Adipose tissue (tissue), 3 donors: Measurements from ENCODE around the gene GH1. TPM values are rescaled to one million over a fixed set of nuclear protein-coding genes. Genes with fewer than 3 reads are reported as not detected.
"Not testable (repeated sequence)": the region's sequence is repeated elsewhere in the genome, so short reads cannot be mapped to it uniquely, and the experiment has no call there.

ENCODE experiments used
- H3K27ac ChIP-seq: one replicate; pipeline ENCODE4 v1.5.1; 2013; ENCODE audit warnings: low read depth, low read length
- WGBS, 3 donors: extraction: QIAGEN DNeasy Blood & Tissue Kit; methylation state at CpG; one replicate each; pipeline ENCODE4 v1.1.7; 2013; 5-methylcytosine and 5-hydroxymethylcytosine counted together
- polyA plus RNA-seq, 3 donors: library from polyadenylated mRNA; stranded (reverse); fragments of 200-250 nt; gene quantifications; one replicate each; pipeline ENCODE4 v1.2.3, GENCODE V29; 2013
- donor health status: healthy with polysubstance abuse.
- donor health status: Bipolar disorder and iron deficiency.
- donor health status: healthy.

GH1 gene
- polyA plus RNA-seq, 3 donors = not detected

DNA sequence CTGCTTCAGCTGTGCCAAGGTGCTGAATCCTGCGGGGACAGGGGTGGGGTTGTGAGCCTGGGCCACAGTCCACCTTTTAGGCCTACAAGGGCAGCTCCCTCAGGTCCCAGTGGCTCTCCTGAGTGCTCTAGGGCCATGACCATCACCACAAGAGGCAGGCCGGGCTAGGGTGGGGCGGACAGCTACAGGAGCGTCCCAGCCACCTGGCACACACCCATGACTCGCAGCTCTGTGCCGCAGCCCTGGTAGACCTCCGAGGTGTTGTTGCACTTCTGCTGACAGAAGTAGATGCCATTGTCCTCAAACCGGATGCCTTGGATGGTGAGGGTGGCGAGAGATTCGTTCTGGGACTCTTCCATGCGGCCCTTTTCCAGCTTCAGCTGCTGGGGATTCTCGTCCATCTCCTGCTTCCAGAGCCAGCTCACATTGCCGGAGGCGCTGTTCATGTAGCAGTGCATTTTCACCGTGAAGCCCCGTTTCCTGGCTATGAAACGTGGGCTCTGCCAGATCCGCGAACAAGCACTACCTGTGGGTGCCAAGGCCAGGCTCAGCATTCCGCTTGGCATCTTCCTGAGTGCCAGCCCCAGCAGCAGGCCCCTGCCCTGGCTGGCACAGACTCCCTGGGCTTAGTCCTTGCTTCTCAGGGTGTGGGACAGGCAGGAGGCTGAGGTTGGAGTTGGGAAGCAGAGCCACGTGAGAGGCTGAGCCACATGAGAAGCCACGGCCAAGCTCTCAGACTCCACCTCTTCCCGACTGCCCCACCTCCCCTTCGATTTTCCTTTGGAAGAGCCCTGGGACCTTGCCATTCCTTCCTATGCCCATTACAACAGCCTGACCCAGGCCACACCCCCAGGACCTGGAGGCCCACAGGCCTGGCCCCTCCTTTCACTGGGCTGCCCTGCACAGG, 11.5 kb upstream of the GH1 start:
- H3K27ac ChIP-seq = no peak overlapping the region
- 82 to 84% (median 83%) methylated on average over 24 of the region's 24 CpGs for WGBS, 3 donors

- no peak overlapping the region for H3K27ac ChIP-seq
- 89 to 93% (median 92%) methylated on average over 10 of the region's 10 CpGs for WGBS, 3 donors
Measured at GRCh38 chr17:63928966-63929695, 10.5 kb upstream of the GH1 start.

DNA sequence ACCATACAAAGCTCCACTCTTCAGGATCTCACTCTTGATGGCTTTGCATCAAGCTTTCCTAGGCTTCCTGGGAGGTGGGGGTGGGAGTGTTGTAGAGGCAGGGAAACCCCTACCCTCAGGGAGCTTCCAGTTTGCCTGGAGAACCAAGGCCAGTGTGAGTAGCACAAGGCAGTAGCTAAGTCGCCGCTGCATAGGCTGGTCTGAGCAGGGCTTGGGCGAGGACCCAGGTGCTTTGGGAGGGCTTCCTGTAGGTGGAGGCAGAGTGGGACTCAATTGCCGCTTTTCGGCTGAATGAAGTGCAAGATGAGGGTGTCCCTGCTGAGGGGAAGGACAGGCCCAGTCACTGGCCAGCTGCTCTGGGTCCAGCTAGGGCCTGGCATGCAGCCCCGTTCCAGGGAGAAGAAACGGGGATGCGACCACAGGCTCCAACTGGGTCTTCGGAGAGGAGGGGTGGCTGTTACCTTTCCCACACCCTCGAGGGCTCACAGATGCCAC, 9.6 kb upstream of the GH1 start:
- H3K27ac ChIP-seq = no peak overlapping the region
- WGBS, 3 donors = 84 to 87% (median 87%) methylated on average over 10 of the region's 10 CpGs

DNA sequence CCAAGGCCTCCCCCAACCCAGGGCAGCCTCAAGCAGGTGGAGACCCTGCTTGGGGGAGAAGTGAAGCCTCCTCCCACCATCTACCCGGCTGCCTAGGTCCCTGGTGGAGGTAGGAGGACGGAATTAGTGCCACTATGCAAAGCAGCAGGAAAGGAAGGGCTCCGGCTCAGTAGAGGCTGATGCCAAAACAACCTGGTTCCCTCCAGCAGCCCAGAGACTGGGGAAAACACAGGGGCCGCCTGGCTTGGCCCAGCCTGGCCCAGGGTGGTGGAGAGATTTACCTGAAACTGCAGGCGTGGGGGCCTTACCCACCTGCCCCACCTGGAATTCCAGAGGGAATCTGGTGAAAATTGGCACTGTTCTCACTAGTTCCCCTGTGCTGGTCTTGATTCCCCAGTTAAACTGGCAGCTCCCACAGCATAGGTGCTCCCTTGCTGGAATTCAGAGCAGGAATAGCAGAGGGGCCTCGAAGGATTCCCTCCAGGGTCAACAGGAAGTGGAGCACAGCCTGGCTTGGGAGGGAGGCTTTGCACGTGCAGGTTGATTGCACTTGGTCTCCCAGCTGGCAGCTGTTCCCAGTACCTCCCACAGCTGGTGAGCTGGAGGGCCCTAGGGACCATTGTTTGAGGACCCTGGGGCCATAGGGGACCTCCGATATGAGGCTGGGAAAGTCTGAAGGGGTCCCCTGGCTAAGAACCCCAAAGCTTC, 9.0 kb upstream of the GH1 start:
- H3K27ac ChIP-seq = no peak overlapping the region
- WGBS, 3 donors = 71 to 76% (median 72%) methylated on average over 8 of the region's 8 CpGs

DNA sequence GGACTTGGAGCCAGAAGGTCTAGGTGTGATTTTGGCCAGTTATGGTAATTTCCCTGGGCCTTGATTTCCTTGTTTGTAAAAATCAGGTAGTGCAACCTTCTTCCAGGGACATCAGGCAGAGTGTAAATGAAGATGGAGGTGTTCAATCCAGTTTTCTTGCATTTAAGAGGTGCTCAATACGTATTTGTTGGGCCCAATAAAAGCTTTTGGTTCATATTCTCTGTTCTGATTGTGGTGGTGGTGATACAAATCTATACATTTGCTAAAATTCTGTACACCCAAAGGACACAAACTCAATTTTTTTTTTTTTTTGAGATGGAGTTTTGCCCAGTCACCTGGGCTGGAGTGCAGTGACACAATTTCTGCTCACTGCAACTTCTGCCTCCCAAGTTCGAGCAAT, 7.5 kb upstream of the GH1 start:
- H3K27ac ChIP-seq = no peak overlapping the region
- 89 to 98% (median 95%) methylated on average over 2 of the region's 2 CpGs for WGBS, 3 donors

- H3K27ac ChIP-seq = no peak overlapping the region
- WGBS, 3 donors = 68 to 80% (median 73%) methylated on average over 5 of the region's 5 CpGs
Measured at GRCh38 chr17:63925615-63926014, 7.0 kb upstream of the GH1 start.

- 66 to 75% (median 74%) methylated on average over 9 of the region's 9 CpGs for WGBS, 3 donors
- H3K27ac ChIP-seq = not testable (repeated sequence)
Measured at GRCh38 chr17:63922402-63922801, 3.8 kb upstream of the GH1 start.

DNA sequence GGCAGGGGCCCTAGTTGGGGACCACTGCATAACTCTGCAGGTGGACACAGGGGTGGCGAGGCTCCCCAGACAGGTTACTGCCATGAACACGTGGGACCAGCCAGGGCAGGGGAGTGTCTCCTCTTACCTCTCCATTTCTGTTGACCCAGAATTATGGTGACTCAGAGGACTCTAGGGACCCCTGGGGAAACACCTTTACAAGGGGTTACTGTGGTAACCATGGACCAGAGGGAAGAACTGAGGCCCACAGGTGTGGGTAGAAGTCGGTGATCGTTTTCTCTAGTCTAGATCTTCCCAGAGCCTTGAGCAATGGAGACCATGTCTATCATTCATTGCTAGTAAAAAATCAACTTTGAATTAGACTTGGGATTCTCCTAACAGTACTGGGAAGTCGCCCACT, 2.1 kb upstream of the GH1 start:
- WGBS, 3 donors = 79 to 94% (median 91%) methylated on average over 5 of the region's 5 CpGs
- H3K27ac ChIP-seq = not testable (repeated sequence)

DNA sequence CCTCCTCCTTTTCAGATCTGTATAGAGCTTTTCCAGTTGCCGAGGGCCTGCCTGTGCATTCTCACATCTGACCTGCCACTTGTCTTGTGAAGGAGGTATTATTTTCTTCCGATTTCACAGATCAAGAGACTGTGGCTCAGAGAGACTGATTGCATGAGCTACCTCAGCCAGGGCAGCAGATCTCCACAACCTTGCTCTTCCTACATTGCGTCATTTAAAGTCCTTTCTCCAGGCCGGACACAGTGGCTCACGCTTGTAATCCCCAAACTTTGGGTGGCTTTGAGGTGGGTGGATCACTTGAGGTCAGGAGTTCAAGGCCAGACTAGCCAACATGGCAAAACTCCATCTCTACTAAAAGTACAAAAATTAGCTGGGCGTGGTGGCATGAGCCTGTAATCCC, 1.4 kb upstream of the GH1 start:
- 80 to 85% (median 81%) methylated on average over 6 of the region's 6 CpGs for WGBS, 3 donors
- H3K27ac ChIP-seq = not testable (repeated sequence)

GRCh38 chr17:63919311-63919723, 678 bp upstream of the GH1 start:
- no peak overlapping the region for H3K27ac ChIP-seq
- WGBS, 3 donors = 37 to 41% (median 41%) methylated on average over 8 of the region's 8 CpGs

- H3K27ac ChIP-seq = no peak overlapping the region
- WGBS, 3 donors = 52 to 71% (median 71%) methylated on average over 10 of the region's 10 CpGs
Measured at GRCh38 chr17:63918305-63918704, 334 bp downstream of the GH1 start.

DNA sequence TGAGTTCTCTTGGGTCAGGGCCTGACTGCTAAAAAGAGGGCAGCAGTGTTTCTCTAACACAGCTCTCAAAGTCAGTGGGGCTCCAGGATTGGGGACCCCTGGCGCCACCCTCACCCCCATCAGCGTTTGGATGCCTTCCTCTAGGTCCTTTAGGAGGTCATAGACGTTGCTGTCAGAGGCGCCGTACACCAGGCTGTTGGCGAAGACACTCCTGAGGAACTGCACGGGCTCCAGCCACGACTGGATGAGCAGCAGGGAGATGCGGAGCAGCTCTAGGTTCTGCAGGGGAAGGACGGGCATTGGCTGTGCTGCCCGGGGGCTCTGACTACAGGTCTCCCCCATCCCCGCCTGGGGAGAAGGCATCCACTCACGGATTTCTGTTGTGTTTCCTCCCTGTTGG, 993 bp downstream of the GH1 start:
- 75 to 84% (median 79%) methylated on average over 13 of the region's 13 CpGs for WGBS, 3 donors
- no peak overlapping the region for H3K27ac ChIP-seq

GRCh38 chr17:63917206-63917605, 1.4 kb downstream of the GH1 start:
- WGBS, 3 donors = 84 to 91% (median 90%) methylated on average over 11 of the region's 11 CpGs

DNA sequence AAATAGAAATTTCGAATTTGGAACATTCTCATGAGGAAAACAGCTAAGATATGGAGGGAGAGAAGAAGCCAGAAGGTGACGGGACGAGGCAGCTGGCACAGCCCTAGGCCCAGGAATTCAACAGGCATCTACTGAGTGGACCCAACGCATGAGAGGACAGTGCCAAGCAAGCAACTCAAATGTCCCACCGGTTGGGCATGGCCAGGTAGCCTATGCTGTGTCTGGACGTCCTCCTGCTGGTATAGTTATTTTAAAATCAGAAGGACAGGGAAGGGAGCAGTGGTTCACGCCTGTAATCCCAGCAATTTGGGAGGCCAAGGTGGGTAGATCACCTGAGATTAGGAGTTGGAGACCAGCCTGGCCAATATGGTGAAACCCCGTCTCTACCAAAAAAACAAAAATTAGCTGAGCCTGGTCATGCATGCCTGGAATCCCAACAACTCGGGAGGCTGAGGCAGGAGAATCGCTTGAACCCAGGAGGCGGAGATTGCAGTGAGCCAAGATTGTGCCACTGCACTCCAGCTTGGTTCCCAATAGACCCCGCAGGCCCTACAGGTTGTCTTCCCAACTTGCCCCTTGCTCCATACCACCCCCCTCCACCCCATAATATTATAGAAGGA, 2.0 kb downstream of the GH1 start:
- WGBS, 3 donors = 83 to 87% (median 84%) methylated on average over 12 of the region's 12 CpGs
- H3K27ac ChIP-seq = no peak overlapping the region

More at GRCh38 chr17:63917206-63917605, 1.4 kb downstream of the GH1 start:
- not testable (repeated sequence) for H3K27ac ChIP-seq

DNA sequence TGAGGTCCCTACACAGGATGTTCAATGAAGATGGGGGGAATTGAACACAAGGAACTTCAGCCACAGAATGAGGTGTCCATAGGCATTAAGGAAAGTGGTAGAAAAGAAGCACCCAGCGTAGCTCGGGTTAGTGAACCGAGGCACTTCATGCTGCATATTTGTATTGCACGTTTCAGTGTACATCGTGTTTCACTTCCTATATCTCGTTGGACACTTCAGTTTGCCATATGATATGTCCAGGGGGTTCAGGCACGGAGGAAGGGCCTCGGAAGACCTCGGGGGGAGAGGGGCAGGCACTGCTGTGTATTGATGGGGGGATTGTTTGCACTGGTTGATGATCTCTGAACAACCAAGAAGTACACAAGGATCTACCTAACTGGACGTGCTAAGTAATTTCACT, 2.9 kb downstream of the GH1 start:
- not testable (repeated sequence) for H3K27ac ChIP-seq
- WGBS, 3 donors = 76 to 79% (median 77%) methylated on average over 10 of the region's 10 CpGs

- 94 to 95% (median 95%) methylated on average over 7 of the region's 7 CpGs for WGBS, 3 donors
- no peak overlapping the region for H3K27ac ChIP-seq
Measured at GRCh38 chr17:63914471-63914870, 4.2 kb downstream of the GH1 start.

GRCh38 chr17:63911657-63912100, 7.0 kb downstream of the GH1 start:
- WGBS, 3 donors = 38 to 48% (median 42%) methylated on average over 7 to 8 of the region's 8 CpGs

GRCh38 chr17:63911041-63911635, 7.5 kb downstream of the GH1 start, which contains the start of gene CSHL1:
CSHL1 (minus strand) TSS chr17:63911258; CDS start chr17:63911196, 62 bp downstream.
- WGBS, 3 donors = 69 to 71% (median 69%) methylated on average over 15 of the region's 15 CpGs
- H3K27ac ChIP-seq = no peak within 1 kb of the TSS

More at GRCh38 chr17:63911657-63912100, 7.0 kb downstream of the GH1 start:
- no peak overlapping the region for H3K27ac ChIP-seq
